Natural killer cell (primary cell): Measurements from ENCODE around the gene CARD19. TPM values are rescaled to one million over a fixed set of nuclear protein-coding genes. Genes with fewer than 3 reads are reported as not detected.
A peak's percentile ranks its signal among the peaks of the same experiment; 100 is the strongest.

Experiments
- ATAC-seq, 3 donors: fragments of 150-1000 bp in 2 of 3; fragments of 200-7000 bp in 1 of 3; cut with Tn5 transposase; 1 replicate in 1 of 3; 2 replicates in 2 of 3; pipeline ENCODE4 v1.10.0; 2021; ENCODE audit warnings: mild to moderate bottlenecking in 2 of 3, moderate library complexity in 2 of 3
- DNase-seq, 2 donors: peaks; one replicate each; pipeline versions ENCODE4 v3.0.0 to v3.0.0-alpha.2; 2013 to 2021; ENCODE audit warnings: mixed read lengths in 1 of 2
- H3K27ac ChIP-seq: one replicate; pipeline ENCODE4 v1.5.1; 2013; ENCODE audit warnings: mild to moderate bottlenecking, low read length
- H3K27me3 ChIP-seq: one replicate; pipeline ENCODE4 v1.6.1; 2013; ENCODE audit warnings: low read length; ENCODE audit not compliant: control insufficient read depth, insufficient read depth
- H3K36me3 ChIP-seq: one replicate; pipeline ENCODE4 v1.6.1; 2013; ENCODE audit warnings: low read length; ENCODE audit not compliant: control insufficient read depth, insufficient read depth
- H3K4me1 ChIP-seq: one replicate; pipeline ENCODE4 v1.6.1; 2013; ENCODE audit warnings: low read length; ENCODE audit not compliant: control insufficient read depth, insufficient read depth
- H3K4me3 ChIP-seq: one replicate; pipeline ENCODE4 v1.5.1; 2013; ENCODE audit warnings: low read length
- H3K9me3 ChIP-seq: one replicate; pipeline ENCODE4 v1.6.1; 2013; ENCODE audit warnings: low read length; ENCODE audit not compliant: control insufficient read depth, insufficient read depth
- H3K27ac Mint-ChIP-seq, 2 donors: one replicate each; pipeline ENCODE4 v1.8.0; 2022; ENCODE audit warnings: mild to moderate bottlenecking in 2 of 2, mixed read lengths in 2 of 2, moderate library complexity in 1 of 2
- H3K27me3 Mint-ChIP-seq, 2 donors: one replicate each; pipeline ENCODE4 v1.8.0; 2022; ENCODE audit warnings: low read depth in 2 of 2, mixed read lengths in 2 of 2
- H3K36me3 Mint-ChIP-seq: one replicate; pipeline ENCODE4 v1.8.0; 2022; ENCODE audit warnings: mixed read lengths
- H3K4me1 Mint-ChIP-seq, 2 donors: one replicate each; pipeline ENCODE4 v1.8.0; 2022; ENCODE audit warnings: mixed read lengths in 2 of 2
- H3K4me3 Mint-ChIP-seq: one replicate; pipeline ENCODE4 v1.8.0; 2022; ENCODE audit warnings: mild to moderate bottlenecking, moderate library complexity, mixed read lengths
- H3K9me3 Mint-ChIP-seq, 2 donors: one replicate each; pipeline ENCODE4 v1.8.0; 2022; ENCODE audit warnings: mixed read lengths in 2 of 2
- WGBS: methylation state at CpG from one replicate; pipeline ENCODE4 v1.1.7; 2013; ENCODE audit warnings: missing lambda C conversion rate; ENCODE audit not compliant: insufficient coverage; 5-methylcytosine and 5-hydroxymethylcytosine counted together
- intact Hi-C: fragments of 100-400 bp; cut with micrococcal nuclease; formaldehyde crosslinking; loops from one replicate; pipeline ENCODE4 v1.14.2; 2022
- total RNA-seq, 4 donors: library from RNA; stranded (reverse); fragments of 120-200 nt in 1 of 4; gene quantifications; one replicate each; pipeline versions ENCODE4 v1.2.3 to v1.2.4, GENCODE V29; 2013 to 2022
- TF ChIP-seq, protein P1 (sequence below): fragments of 200-600 bp; IDR thresholded peaks from one replicate; pipeline ENCODE4 v1.8.0; 2022; ENCODE audit warnings: antibody characterized with exemption

Gene CARD19
- total RNA-seq, 3 donors from 2014 or later (not counting 1 experiment from before 2014, with no cell fraction given): 30.7 to 49.1 (median 42.6) TPM

DNA sequence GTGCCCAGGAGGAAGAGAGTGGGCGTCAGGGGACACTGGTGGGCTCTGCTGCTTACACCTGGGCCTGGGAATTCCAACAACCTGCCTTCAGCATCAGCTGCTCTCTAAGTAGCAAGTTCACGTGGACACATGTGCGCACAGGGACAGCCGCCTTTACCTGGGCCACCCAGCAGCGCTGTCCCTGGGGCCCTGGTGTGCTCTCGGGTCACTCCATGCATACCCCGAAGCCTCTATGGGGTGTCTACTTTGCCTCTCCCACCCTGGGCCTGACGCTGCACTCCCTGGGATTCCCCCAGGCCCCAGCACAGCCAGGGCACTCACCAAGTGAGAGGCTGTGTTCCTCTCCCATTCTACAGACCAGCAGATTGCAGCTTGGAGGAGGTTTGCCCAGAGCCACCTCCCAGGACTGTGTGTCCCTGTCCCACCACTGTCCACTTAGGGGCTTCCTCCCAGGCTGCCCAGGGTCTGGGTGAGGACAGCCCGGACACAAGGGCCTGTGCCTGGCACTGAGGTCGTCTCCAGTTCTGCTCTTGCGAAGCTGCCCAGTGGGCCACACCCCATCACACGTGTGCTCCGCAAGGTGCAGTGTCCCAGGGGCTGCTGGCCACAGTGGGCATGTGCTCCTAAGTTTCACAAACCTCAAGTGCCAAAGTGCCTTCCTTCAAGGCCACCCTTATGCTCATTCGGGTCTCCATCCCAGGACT is 32.1 kb downstream of the CARD19 start:
- H3K4me1 ChIP-seq: peaks cover 78% of the 10 kb centered on the region
- DNase-seq: peak in 1 of 2 donors; percentile 14
- peak in 1 of 3 donors; percentile 1 for ATAC-seq

DNA sequence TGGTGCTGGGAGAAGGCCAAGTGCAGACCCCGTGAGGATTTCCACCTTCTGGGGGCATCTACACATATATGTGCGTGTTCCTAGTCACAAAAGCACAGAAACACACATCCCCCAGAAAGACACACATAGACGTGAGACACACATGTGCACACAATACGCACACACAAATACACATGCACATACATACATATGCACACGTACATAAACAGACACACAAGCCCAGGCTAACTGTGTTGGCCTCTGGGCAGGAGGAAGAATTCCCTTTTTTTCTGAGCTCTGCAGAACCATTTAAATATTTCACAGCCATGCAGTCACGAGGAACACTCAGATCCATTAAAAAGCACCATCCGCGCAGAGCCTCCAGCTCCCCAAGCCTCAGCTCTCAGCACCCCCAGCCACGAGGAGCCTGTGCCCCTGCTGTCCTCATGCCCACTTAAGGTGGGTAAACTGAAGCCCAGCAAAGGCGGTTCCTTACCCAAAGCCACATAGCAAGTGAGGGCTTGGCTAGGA is 32.8 kb downstream of the CARD19 start:
- Histone ChIP-seq H3K4me3 (no peak overlapping the region), H3K27me3 (no peaks in the 10 kb centered on the region), H3K36me3 (peaks cover 2% of the 10 kb centered on the region), H3K9me3 (no peaks in the 10 kb centered on the region), H3K4me1 (peaks cover 77% of the 10 kb centered on the region), H3K27ac (no peak overlapping the region)
- H3K27ac Mint-ChIP-seq: peak overlapping the region; percentile 69 to 90
- peaks cover 33 to 42% of the 10 kb centered on the region in 2 donors for H3K4me1 Mint-ChIP-seq
- 95% methylated on average over 10 of the region's 10 CpGs for WGBS
- H3K27me3 Mint-ChIP-seq: no peaks in the 10 kb centered on the region
- intact Hi-C loops: no loop called here
- H3K9me3 Mint-ChIP-seq: no peaks in the 10 kb centered on the region
- DNase-seq (peak in 1 of 2 donors; percentile 0), ATAC-seq (no peak)
- no peak overlapping the region for H3K4me3 Mint-ChIP-seq
- H3K36me3 Mint-ChIP-seq: no peaks in the 10 kb centered on the region
- TF ChIP-seq, protein P1, sequence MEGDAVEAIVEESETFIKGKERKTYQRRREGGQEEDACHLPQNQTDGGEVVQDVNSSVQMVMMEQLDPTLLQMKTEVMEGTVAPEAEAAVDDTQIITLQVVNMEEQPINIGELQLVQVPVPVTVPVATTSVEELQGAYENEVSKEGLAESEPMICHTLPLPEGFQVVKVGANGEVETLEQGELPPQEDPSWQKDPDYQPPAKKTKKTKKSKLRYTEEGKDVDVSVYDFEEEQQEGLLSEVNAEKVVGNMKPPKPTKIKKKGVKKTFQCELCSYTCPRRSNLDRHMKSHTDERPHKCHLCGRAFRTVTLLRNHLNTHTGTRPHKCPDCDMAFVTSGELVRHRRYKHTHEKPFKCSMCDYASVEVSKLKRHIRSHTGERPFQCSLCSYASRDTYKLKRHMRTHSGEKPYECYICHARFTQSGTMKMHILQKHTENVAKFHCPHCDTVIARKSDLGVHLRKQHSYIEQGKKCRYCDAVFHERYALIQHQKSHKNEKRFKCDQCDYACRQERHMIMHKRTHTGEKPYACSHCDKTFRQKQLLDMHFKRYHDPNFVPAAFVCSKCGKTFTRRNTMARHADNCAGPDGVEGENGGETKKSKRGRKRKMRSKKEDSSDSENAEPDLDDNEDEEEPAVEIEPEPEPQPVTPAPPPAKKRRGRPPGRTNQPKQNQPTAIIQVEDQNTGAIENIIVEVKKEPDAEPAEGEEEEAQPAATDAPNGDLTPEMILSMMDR: no peak

More for the DNA sequence above, 32.1 kb downstream of the CARD19 start:
- Mint-ChIP-seq H3K9me3 (no peaks in the 10 kb centered on the region), H3K27me3 (no peaks in the 10 kb centered on the region), H3K36me3 (no peaks in the 10 kb centered on the region), H3K4me3 (no peak overlapping the region), H3K4me1 (peaks cover 30 to 37% of the 10 kb centered on the region in 2 donors), H3K27ac (peak overlapping the region; percentile 69 to 90)
- Histone ChIP-seq H3K27me3 (no peaks in the 10 kb centered on the region), H3K4me3 (no peak overlapping the region), H3K9me3 (no peaks in the 10 kb centered on the region), H3K36me3 (peaks cover 2% of the 10 kb centered on the region), H3K27ac (no peak overlapping the region)
- WGBS: 88% methylated on average over 14 of the region's 14 CpGs
- intact Hi-C loops: no loop called here
- TF ChIP-seq, protein P1: no peak

- WGBS: 91% methylated on average over 8 of the region's 8 CpGs
- peaks cover 74% of the 10 kb centered on the region for H3K4me1 ChIP-seq
- H3K27me3 ChIP-seq: no peaks in the 10 kb centered on the region
- H3K4me3 Mint-ChIP-seq: no peak overlapping the region
- ATAC-seq (no peak), DNase-seq (no peak)
- H3K4me1 Mint-ChIP-seq: peaks cover 33 to 42% of the 10 kb centered on the region in 2 donors
- peaks cover 2% of the 10 kb centered on the region for H3K36me3 ChIP-seq
- H3K4me3 ChIP-seq: no peak overlapping the region
- intact Hi-C loops: no loop called here
- H3K27ac Mint-ChIP-seq: peak overlapping the region in 1 of 2 donors; percentile 29
- H3K9me3 ChIP-seq: no peaks in the 10 kb centered on the region
- no peak overlapping the region for H3K27ac ChIP-seq
- H3K36me3 Mint-ChIP-seq: no peaks in the 10 kb centered on the region
- TF ChIP-seq, protein P1: no peak
- H3K27me3 Mint-ChIP-seq: no peaks in the 10 kb centered on the region
- no peaks in the 10 kb centered on the region for H3K9me3 Mint-ChIP-seq
Measured at GRCh38 chr9:93129286-93129685, 33.3 kb downstream of the CARD19 start.
